HepG2 (cell line): Measurements from ENCODE around the gene YIF1A. TPM values are rescaled to one million over a fixed set of nuclear protein-coding genes. Genes with fewer than 3 reads are reported as not detected.
A peak's percentile ranks its signal among the peaks of the same experiment; 100 is the strongest.

Source experiments
- ADNP ChIP-seq: sonication (generic); formaldehyde crosslinking; IDR thresholded peaks from 2 replicates; pipeline ENCODE4 v1.4.0; 2020; ENCODE audit warnings: missing genetic modification reagents
- KLF16 ChIP-seq, 2 experiments: sonication (generic) in 1 of 2; formaldehyde crosslinking in 1 of 2; IDR thresholded peaks; 2 replicates each; pipeline versions ENCODE4 v1.6.1 to v1.8.0; 2016 to 2023; ENCODE audit warnings: missing genetic modification reagents in 2 of 2, missing compliant biosample characterization in 1 of 2
- LCORL ChIP-seq, 2 experiments: fragments of 450-650 bp in 1 of 2; sonication (generic) in 1 of 2; formaldehyde crosslinking in 1 of 2; IDR thresholded peaks; 2 replicates each; pipeline versions ENCODE4 v1.5.0 to v1.6.1; 2017 to 2020; ENCODE audit warnings: antibody characterized with exemption in 1 of 2, missing genetic modification reagents in 1 of 2
- MAZ ChIP-seq, 2 experiments: sonication (generic) in 1 of 2; formaldehyde crosslinking in 1 of 2; IDR thresholded peaks; 2 replicates each; pipeline versions ENCODE4 v1.5.0 to v1.6.1; 2012 to 2020; ENCODE audit warnings: low read depth in 2 of 2, mild to moderate bottlenecking in 2 of 2, borderline replicate concordance in 1 of 2, improper control_type of control experiment in 1 of 2, low read length in 1 of 2, missing genetic modification reagents in 1 of 2, moderate library complexity in 1 of 2
- MEIS2 ChIP-seq: sonication (generic); formaldehyde crosslinking; IDR thresholded peaks from 2 replicates; pipeline ENCODE4 v1.9.0; 2021; ENCODE audit warnings: mild to moderate bottlenecking, missing genetic modification reagents
- POLR2A ChIP-seq, 2 experiments: IDR thresholded peaks; 2 replicates each; pipeline ENCODE4 v1.6.1; 2011; ENCODE audit warnings: low read depth in 2 of 2, low read length in 2 of 2, mild to moderate bottlenecking in 1 of 2, moderate library complexity in 1 of 2; ENCODE audit not compliant: insufficient read depth in 1 of 2
- SP1 ChIP-seq, 2 experiments: fragments of 450-650 bp in 1 of 2; sonication (generic) in 1 of 2; formaldehyde crosslinking in 1 of 2; IDR thresholded peaks; 2 replicates each; pipeline versions ENCODE4 v1.4.0 to v1.6.1; 2016 to 2020; ENCODE audit warnings: missing genetic modification reagents in 1 of 2
- ZFX ChIP-seq: sonication (generic); formaldehyde crosslinking; IDR thresholded peaks from 2 replicates; pipeline ENCODE4 v1.4.0; 2020; ENCODE audit warnings: mild to moderate bottlenecking, low read depth, missing genetic modification reagents, moderate library complexity
- ZNF282 ChIP-seq: fragments of 450-650 bp; IDR thresholded peaks from 2 replicates; pipeline ENCODE4 v1.6.1; 2018; ENCODE audit not compliant: partially characterized antibody
- ZNF543 ChIP-seq: sonication (generic); formaldehyde crosslinking; IDR thresholded peaks from 2 replicates; pipeline ENCODE4 v1.4.0; 2020; ENCODE audit warnings: mild to moderate bottlenecking, missing genetic modification reagents
- ZNF776 ChIP-seq: sonication (generic); formaldehyde crosslinking; IDR thresholded peaks from 2 replicates; pipeline ENCODE4 v1.4.0; 2020; ENCODE audit warnings: mild to moderate bottlenecking, missing genetic modification reagents
- ZSCAN29 ChIP-seq: sonication (generic); formaldehyde crosslinking; conservative IDR thresholded peaks from 2 replicates; pipeline ENCODE4 v1.4.0; 2020; ENCODE audit warnings: mild to moderate bottlenecking, missing genetic modification reagents
- polyA plus RNA-seq, 8 experiments: library from polyadenylated mRNA; depleted of rRNA in 3 of 8; stranded (reverse) in 7 of 8; unstranded in 1 of 8; fragments of >200 nt; fragmentation: Illumina TruSeq in 4 of 8; extraction: Trizol in 4 of 8; gene quantifications; 2 replicates each; pipeline versions ENCODE4 v1.2.1 to v1.2.3, GENCODE V29; 2011 to 2016; ENCODE audit warnings: low read depth in 4 of 8, missing spikeins in 1 of 8, mixed read lengths in 1 of 8; ENCODE audit not compliant: insufficient read depth in 1 of 8
- total RNA-seq, 5 experiments: library from RNA; depleted of rRNA; stranded (reverse); fragments of >200 nt; fragmentation: Illumina TruSeq; extraction: Trizol; gene quantifications; 2 replicates each; pipeline ENCODE4 v1.2.3, GENCODE V29; 2016; ENCODE audit warnings: low read depth in 1 of 5
- TF ChIP-seq, protein P1 (sequence below): IDR thresholded peaks from 2 replicates; pipeline ENCODE4 v1.6.1; 2016
- TF ChIP-seq, protein P2 (sequence below): sonication (generic); formaldehyde crosslinking; IDR thresholded peaks from 2 replicates; pipeline ENCODE4 v1.4.0; 2020; ENCODE audit warnings: mild to moderate bottlenecking, missing genetic modification reagents
- TF ChIP-seq, protein P3 (sequence below): sonication (generic); formaldehyde crosslinking; IDR thresholded peaks from 2 replicates; pipeline ENCODE4 v1.5.1; 2020; ENCODE audit warnings: mild to moderate bottlenecking, missing genetic modification reagents
- TF ChIP-seq, protein P4 (sequence below): sonication (generic); formaldehyde crosslinking; IDR thresholded peaks from 2 replicates; pipeline ENCODE4 v1.4.0; 2020; ENCODE audit warnings: mild to moderate bottlenecking, low read depth, missing genetic modification reagents

The YIF1A gene
- total and polyA plus RNA-seq, 2 of the 13 experiments (the other 11 are each of a cell fraction or from before 2014, with no cell fraction given), result 133 to 145 TPM

DNA sequence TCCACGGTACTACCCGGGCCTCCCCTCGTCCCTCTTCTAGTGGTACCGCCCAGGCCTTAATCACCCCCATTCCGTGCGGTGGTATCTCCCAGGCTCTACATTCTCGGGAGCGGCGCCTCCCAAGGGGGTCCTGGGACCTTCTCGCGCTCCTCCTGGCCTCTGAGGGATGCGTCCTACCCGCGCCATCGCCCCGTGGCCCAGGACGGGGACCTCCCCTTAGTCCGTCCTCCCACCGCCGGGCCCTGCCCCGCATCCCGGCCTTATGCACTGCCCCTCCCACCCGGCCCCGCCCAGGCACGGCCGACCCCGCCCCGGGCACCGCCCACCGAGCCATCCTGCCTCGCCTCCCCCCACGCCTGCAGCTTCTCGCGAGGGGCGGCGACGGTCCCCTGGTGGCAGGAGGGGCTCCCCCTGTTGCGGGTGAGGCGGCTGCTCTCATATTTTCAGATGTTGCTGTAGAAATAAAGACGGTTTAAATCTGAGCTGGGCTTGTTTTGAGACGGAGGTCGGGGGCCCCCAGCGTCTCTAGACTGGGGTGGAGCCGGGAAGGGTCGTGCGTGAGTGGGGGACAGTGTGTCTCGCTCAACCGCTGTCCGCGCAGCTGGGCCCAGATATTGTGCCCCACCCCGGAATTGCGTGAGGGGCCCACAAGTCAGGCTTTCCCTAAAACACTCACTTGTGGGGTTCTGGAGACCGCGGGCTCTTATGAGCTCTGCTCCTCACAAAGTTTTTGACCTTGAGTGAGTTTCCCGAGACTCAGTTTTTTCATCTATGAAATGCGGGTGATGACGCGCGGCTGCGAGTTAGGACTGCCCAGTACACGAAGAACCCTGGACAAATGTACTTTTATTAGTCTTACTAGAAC is 21.3 kb downstream of the YIF1A start (continued):
- TF ChIP-seq LCORL (IDR thresholded peaks at IDR 0.05) (no peak), LCORL (CRISPR knock-in tag; IDR thresholded peaks at IDR 0.05) (peak; percentile 18; the same call in 1 of the 2 replicates), ZSCAN29 (CRISPR knock-in tag) (0 out of 2 replicates have a peak, but pooled peaks have one; percentile 13), ZFX (CRISPR knock-in tag) (peak; percentile 73), SP1 (IDR thresholded peaks at IDR 0.05) (no peak), SP1 (CRISPR knock-in tag; IDR thresholded peaks at IDR 0.05) (peak; percentile 83), MAZ (IDR thresholded peaks at IDR 0.05; ENCODE audit: borderline replicate concordance, low read depth, low read length) (0 out of 2 replicates have a peak, but pooled peaks have one; percentile 2), MAZ (CRISPR knock-in tag; IDR thresholded peaks at IDR 0.05; ENCODE audit: low read depth) (peak; percentile 23; the same call in 1 of the 2 replicates), ADNP (CRISPR knock-in tag) (no peak), KLF16 (CRISPR knock-in tag; IDR thresholded peaks at IDR 0.05) (no peak), ZNF543 (CRISPR knock-in tag) (peak; percentile 55; the same call in 1 of the 2 replicates), MEIS2 (CRISPR knock-in tag) (0 out of 2 replicates have a peak, but pooled peaks have one; percentile 43), ZNF776 (CRISPR knock-in tag) (peak; percentile 48; the same call in 1 of the 2 replicates), POLR2A (IDR thresholded peaks at IDR 0.05; ENCODE audit: insufficient read depth in 1 of 2, low read depth in 2 of 2, low read length in 2 of 2) (peak in 1 of 2 experiments; percentile 52; a peak in 1 of 4 replicates), ZNF282 (no peak)
- TF ChIP-seq, protein P1, sequence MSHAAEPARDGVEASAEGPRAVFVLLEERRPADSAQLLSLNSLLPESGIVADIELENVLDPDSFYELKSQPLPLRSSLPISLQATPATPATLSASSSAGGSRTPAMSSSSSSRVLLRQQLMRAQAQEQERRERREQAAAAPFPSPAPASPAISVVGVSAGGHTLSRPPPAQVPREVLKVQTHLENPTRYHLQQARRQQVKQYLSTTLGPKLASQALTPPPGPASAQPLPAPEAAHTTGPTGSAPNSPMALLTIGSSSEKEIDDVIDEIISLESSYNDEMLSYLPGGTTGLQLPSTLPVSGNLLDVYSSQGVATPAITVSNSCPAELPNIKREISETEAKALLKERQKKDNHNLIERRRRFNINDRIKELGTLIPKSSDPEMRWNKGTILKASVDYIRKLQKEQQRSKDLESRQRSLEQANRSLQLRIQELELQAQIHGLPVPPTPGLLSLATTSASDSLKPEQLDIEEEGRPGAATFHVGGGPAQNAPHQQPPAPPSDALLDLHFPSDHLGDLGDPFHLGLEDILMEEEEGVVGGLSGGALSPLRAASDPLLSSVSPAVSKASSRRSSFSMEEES, result no peak
- TF ChIP-seq, protein P2, sequence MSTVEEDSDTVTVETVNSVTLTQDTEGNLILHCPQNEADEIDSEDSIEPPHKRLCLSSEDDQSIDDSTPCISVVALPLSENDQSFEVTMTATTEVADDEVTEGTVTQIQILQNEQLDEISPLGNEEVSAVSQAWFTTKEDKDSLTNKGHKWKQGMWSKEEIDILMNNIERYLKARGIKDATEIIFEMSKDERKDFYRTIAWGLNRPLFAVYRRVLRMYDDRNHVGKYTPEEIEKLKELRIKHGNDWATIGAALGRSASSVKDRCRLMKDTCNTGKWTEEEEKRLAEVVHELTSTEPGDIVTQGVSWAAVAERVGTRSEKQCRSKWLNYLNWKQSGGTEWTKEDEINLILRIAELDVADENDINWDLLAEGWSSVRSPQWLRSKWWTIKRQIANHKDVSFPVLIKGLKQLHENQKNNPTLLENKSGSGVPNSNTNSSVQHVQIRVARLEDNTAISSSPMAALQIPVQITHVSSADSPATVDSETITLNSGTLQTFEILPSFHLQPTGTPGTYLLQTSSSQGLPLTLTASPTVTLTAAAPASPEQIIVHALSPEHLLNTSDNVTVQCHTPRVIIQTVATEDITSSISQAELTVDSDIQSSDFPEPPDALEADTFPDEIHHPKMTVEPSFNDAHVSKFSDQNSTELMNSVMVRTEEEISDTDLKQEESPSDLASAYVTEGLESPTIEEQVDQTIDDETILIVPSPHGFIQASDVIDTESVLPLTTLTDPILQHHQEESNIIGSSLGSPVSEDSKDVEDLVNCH, result no peak
- TF ChIP-seq, protein P3, sequence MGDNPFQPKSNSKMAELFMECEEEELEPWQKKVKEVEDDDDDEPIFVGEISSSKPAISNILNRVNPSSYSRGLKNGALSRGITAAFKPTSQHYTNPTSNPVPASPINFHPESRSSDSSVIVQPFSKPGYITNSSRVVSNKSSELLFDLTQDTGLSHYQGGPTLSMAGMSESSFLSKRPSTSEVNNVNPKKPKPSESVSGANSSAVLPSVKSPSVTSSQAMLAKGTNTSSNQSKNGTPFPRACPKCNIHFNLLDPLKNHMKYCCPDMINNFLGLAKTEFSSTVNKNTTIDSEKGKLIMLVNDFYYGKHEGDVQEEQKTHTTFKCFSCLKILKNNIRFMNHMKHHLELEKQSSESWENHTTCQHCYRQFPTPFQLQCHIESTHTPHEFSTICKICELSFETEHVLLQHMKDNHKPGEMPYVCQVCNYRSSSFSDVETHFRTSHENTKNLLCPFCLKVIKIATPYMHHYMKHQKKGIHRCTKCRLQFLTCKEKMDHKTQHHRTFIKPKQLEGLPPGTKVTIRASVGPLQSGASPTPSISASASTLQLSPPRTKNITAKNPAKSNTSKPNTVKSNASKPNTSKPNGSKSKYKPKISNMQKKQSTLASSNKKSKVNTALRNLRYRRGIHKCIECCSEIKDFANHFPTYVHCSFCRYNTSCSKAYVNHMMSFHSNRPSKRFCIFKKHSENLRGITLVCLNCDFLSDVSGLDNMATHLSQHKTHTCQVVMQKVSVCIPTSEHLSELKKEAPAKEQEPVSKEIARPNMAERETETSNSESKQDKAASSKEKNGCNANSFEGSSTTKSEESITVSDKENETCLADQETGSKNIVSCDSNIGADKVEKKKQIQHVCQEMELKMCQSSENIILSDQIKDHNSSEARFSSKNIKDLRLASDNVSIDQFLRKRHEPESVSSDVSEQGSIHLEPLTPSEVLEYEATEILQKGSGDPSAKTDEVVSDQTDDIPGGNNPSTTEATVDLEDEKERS (CRISPR knock-in tag), result 0 out of 2 replicates have a peak, but pooled peaks have one; percentile 37
- TF ChIP-seq, protein P4, sequence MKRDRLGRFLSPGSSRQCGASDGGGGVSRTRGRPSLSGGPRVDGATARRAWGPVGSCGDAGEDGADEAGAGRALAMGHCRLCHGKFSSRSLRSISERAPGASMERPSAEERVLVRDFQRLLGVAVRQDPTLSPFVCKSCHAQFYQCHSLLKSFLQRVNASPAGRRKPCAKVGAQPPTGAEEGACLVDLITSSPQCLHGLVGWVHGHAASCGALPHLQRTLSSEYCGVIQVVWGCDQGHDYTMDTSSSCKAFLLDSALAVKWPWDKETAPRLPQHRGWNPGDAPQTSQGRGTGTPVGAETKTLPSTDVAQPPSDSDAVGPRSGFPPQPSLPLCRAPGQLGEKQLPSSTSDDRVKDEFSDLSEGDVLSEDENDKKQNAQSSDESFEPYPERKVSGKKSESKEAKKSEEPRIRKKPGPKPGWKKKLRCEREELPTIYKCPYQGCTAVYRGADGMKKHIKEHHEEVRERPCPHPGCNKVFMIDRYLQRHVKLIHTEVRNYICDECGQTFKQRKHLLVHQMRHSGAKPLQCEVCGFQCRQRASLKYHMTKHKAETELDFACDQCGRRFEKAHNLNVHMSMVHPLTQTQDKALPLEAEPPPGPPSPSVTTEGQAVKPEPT, result no peak
